ENCODE measurements around the gene UNC13A. TPM values are rescaled to one million over a fixed set of nuclear protein-coding genes. Genes with fewer than 3 reads are reported as not detected.

Gene UNC13A
- total RNA-seq, 1 experiment from 2014 or later: 29.0 TPM

DNA sequence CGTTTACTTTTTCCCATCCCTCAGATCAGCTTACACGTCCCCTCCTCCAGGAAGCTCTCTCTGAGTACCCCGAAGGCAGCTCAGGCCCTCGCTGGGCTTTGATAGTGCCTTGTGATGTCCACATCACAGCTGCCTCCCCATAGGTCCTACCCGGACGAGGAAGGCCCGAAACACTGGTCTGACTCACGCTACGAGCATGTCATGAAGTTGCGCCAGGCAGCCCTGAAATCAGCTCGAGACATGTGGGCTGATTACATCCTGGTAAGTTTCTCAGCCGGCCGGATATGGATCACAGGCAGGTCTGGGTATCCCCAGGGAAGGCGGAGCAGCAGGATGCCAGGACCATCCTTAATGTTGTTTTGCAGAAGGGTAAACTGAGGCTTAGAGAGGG is 128.0 kb downstream of the UNC13A start:
- peaks cover 26 to 32% of the 10 kb centered on the region in 2 experiments for H3K36me3 ChIP-seq (ENCODE audit: control insufficient read depth in 1 of 2, insufficient read depth in 2 of 2, low read length in 2 of 2)
- H3K9ac ChIP-seq (ENCODE audit: low read length): no peak overlapping the region
- ChIA-PET POLR2A (no interaction called here), CTCF (no interaction called here), RAD21 (ENCODE audit: low non-redundant PET in 1 of 2, low total read pairs in 2 of 2, uncharacterized antibody in 2 of 2, unreplicated experiment in 2 of 2) (no interaction called here)
- DNase-seq (ENCODE audit: low read depth, low spot score) (no peak), ATAC-seq (no peak)
- H3K79me2 ChIP-seq (ENCODE audit: insufficient read depth, low read length): peaks cover 54% of the 10 kb centered on the region
- H3K27ac ChIP-seq (ENCODE audit: low read depth, low read length): no peak overlapping the region
- intact Hi-C loops (cut with micrococcal nuclease): no loop called here
- no peaks in the 10 kb centered on the region for H3K27me3 ChIP-seq (ENCODE audit: insufficient read depth, low read length)
- H2AFZ ChIP-seq (ENCODE audit: low read depth, low read length, poor library complexity, severe bottlenecking): no peak overlapping the region
- no peak overlapping the region for H3K4me3 ChIP-seq (replicated peaks in 1 of 2; ENCODE audit: low read depth in 1 of 2, low read length in 2 of 2)
- no peak overlapping the region for H3K4me2 ChIP-seq (ENCODE audit: low read length)
- no TSS peak for BruUV-seq (replicated peaks)
- H3K9me2 ChIP-seq (ENCODE audit: insufficient read depth): no peaks in the 10 kb centered on the region
- TF ChIP-seq ELF1 (IDR thresholded peaks at IDR 0.05; ENCODE audit: borderline replicate concordance, low read depth) (no peak), FOSL1 (IDR thresholded peaks at IDR 0.05; ENCODE audit: low read depth) (no peak), YY1 (IDR thresholded peaks at IDR 0.05; ENCODE audit: extremely low read depth, insufficient replicate concordance, low read depth, low read length) (no peak), SP1 (IDR thresholded peaks at IDR 0.05; ENCODE audit: low read depth) (no peak), CBX3 (IDR thresholded peaks at IDR 0.05; ENCODE audit: low read depth) (no peak), POLR2A (IDR thresholded peaks at IDR 0.05; ENCODE audit: borderline replicate concordance, extremely low read depth, insufficient read depth, insufficient read length) (no peak), EZH2 (IDR thresholded peaks at IDR 0.05) (no peak), POLR2AphosphoS5 (IDR thresholded peaks at IDR 0.05; ENCODE audit: low read depth, low read length) (no peak), JUND (IDR thresholded peaks at IDR 0.05) (no peak), ZNF274 (IDR thresholded peaks at IDR 0.05; ENCODE audit: low read depth, low read length) (no peak), EGR1 (IDR thresholded peaks at IDR 0.05; ENCODE audit: low read depth) (no peak), ZFX (IDR thresholded peaks at IDR 0.05) (no peak), SIN3A (IDR thresholded peaks at IDR 0.05; ENCODE audit: low read depth) (no peak), SRF (IDR thresholded peaks at IDR 0.05; ENCODE audit: low read depth) (no peak)
- TF ChIP-seq, protein P1, sequence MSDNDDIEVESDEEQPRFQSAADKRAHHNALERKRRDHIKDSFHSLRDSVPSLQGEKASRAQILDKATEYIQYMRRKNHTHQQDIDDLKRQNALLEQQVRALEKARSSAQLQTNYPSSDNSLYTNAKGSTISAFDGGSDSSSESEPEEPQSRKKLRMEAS (IDR thresholded peaks at IDR 0.05): no peak
- TF ChIP-seq, protein P2, sequence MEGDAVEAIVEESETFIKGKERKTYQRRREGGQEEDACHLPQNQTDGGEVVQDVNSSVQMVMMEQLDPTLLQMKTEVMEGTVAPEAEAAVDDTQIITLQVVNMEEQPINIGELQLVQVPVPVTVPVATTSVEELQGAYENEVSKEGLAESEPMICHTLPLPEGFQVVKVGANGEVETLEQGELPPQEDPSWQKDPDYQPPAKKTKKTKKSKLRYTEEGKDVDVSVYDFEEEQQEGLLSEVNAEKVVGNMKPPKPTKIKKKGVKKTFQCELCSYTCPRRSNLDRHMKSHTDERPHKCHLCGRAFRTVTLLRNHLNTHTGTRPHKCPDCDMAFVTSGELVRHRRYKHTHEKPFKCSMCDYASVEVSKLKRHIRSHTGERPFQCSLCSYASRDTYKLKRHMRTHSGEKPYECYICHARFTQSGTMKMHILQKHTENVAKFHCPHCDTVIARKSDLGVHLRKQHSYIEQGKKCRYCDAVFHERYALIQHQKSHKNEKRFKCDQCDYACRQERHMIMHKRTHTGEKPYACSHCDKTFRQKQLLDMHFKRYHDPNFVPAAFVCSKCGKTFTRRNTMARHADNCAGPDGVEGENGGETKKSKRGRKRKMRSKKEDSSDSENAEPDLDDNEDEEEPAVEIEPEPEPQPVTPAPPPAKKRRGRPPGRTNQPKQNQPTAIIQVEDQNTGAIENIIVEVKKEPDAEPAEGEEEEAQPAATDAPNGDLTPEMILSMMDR (IDR thresholded peaks at IDR 0.05 in 2 of 3, conservative IDR thresholded peaks at IDR 0.05 in 1 of 3; ENCODE audit: borderline replicate concordance in 1 of 3, insufficient read depth in 1 of 3, low read depth in 2 of 3, low read length in 2 of 3): no peak
- TF ChIP-seq, protein P3, sequence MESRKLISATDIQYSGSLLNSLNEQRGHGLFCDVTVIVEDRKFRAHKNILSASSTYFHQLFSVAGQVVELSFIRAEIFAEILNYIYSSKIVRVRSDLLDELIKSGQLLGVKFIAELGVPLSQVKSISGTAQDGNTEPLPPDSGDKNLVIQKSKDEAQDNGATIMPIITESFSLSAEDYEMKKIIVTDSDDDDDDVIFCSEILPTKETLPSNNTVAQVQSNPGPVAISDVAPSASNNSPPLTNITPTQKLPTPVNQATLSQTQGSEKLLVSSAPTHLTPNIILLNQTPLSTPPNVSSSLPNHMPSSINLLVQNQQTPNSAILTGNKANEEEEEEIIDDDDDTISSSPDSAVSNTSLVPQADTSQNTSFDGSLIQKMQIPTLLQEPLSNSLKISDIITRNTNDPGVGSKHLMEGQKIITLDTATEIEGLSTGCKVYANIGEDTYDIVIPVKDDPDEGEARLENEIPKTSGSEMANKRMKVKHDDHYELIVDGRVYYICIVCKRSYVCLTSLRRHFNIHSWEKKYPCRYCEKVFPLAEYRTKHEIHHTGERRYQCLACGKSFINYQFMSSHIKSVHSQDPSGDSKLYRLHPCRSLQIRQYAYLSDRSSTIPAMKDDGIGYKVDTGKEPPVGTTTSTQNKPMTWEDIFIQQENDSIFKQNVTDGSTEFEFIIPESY (IDR thresholded peaks at IDR 0.05; ENCODE audit: extremely low read depth, insufficient replicate concordance, low read length): no peak
- TF ChIP-seq, protein P4, sequence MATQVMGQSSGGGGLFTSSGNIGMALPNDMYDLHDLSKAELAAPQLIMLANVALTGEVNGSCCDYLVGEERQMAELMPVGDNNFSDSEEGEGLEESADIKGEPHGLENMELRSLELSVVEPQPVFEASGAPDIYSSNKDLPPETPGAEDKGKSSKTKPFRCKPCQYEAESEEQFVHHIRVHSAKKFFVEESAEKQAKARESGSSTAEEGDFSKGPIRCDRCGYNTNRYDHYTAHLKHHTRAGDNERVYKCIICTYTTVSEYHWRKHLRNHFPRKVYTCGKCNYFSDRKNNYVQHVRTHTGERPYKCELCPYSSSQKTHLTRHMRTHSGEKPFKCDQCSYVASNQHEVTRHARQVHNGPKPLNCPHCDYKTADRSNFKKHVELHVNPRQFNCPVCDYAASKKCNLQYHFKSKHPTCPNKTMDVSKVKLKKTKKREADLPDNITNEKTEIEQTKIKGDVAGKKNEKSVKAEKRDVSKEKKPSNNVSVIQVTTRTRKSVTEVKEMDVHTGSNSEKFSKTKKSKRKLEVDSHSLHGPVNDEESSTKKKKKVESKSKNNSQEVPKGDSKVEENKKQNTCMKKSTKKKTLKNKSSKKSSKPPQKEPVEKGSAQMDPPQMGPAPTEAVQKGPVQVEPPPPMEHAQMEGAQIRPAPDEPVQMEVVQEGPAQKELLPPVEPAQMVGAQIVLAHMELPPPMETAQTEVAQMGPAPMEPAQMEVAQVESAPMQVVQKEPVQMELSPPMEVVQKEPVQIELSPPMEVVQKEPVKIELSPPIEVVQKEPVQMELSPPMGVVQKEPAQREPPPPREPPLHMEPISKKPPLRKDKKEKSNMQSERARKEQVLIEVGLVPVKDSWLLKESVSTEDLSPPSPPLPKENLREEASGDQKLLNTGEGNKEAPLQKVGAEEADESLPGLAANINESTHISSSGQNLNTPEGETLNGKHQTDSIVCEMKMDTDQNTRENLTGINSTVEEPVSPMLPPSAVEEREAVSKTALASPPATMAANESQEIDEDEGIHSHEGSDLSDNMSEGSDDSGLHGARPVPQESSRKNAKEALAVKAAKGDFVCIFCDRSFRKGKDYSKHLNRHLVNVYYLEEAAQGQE (IDR thresholded peaks at IDR 0.05; ENCODE audit: low read depth): no peak
- H3K4me1 ChIP-seq (ENCODE audit: control insufficient read depth in 1 of 2, insufficient read depth in 2 of 2, low read length in 2 of 2): peaks cover 0 to 8% of the 10 kb centered on the region in 2 experiments; a peak in 3 of 4 replicates
- no peaks in the 10 kb centered on the region for H4K20me1 ChIP-seq (ENCODE audit: insufficient read depth)
- no peaks in the 10 kb centered on the region for H3K9me3 ChIP-seq (ENCODE audit: control insufficient read depth in 1 of 2, insufficient read depth in 1 of 2, low read depth in 1 of 2, low read length in 2 of 2)

Measured in HCT116 (cell line).